Activated T-cell treated with anti-CD3 and anti-CD28 coated beads, Interleukin-2, amount 50 U/mL, for 48 hours (primary cell): Measurements from ENCODE around the gene RTF2.
A peak's percentile ranks its signal among the peaks of the same experiment; 100 is the strongest.
"Not testable (repeated sequence)": the region's sequence is repeated elsewhere in the genome, so short reads cannot be mapped to it uniquely, and the experiment has no call there.

ENCODE experiments used
- DNase-seq, 2 experiments: peaks; one replicate each; pipeline ENCODE4 v3.0.0-alpha.2; 2020

The RTF2 gene

GRCh38 chr20:56503916-56504315, 35.5 kb downstream of the RTF2 start:
- DNase-seq: no peak

DNA sequence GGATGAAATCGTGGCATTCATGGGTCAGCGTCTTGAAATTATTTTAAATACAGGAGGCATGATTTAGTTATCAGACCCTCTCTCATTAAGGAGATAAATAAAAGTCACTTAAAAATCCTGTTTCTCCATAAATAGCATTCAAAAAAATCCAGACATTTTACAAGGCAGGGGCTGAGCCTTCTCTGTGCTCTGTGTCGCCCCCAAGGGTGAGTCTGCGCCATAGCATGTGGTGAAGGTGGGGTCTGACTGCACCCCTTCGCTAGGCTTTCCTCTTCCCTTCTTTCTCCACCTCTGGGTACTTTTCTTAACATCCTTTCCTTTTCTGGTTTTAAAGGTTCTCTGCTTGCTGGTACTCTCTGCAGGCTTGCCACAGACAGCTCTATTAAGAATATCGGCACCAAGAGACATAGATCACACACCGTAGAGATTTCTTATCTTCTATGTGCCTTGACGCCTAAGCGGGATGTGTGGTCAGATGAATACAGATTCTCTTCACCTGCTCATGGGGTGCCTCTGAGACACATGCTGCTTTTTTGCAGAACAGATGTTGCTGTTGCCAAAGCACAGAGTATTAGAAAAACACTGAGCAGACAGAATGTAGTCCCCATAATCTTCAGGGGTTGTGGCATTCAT, 36.1 kb downstream of the RTF2 start:
- peak; percentile 30 to 43 for DNase-seq

DNA sequence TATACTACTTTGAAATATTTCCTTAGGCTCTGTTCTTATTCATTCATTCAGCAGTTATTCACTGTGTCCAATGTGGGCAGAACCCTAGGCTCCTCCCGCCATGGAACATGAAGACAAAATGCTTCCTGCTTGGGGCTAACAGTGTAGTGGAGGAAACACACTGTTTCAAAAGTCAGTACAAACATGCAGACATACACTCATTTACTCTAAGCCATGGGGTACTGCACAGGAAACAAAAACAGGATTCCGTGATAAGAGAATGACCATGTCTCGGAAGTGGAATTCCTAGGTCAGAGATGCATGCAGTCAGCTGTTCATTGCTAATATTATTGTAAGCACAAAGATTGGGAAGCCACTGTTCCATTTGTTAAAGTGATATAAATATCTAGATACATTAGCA, 37.7 kb downstream of the RTF2 start:
- no peak for DNase-seq

DNA sequence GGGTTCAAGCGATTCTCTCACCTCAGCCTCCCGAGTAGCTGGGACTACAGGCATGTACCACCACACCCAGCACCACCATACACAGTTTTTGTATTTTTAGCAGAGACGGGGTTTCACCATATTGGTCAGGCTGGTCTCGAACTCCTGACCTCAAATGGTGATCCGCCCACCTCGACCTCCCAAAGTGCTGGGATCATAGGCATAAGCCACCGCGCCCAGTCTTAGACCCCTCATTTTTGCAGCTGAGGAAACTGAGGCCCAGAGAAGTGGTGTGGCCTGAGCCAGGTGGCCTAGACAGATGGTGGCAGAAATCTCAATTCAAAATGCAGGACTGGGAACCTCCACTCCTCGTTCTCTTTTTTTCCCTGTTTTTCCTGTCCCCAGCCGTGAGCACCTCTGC, 43.5 kb downstream of the RTF2 start:
- DNase-seq: no peak

GRCh38 chr20:56513161-56514150, 45.0 kb downstream of the RTF2 start:
- DNase-seq: no peak

GRCh38 chr20:56516631-56517030, 48.2 kb downstream of the RTF2 start:
- DNase-seq: no peak

DNA sequence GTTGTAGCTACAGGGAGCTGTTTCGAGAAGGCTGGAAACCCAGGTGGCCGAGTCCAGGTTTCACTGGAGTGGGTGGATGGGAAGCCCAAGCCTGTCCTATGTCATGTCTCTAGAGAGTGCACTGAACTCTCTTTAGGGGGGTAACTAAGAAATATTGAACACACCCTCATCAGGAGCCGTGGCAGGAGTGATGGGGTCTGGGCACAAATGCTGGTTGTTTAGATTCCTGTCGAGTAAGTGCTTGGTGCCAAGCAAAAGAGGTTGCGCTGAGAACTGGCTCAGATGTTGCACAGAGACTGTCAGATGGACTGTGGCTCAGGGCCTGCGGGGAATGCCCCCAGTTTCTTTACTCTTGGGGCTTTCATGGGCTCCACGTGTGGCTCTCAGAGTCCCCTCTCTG, 48.8 kb downstream of the RTF2 start:
- no peak for DNase-seq

- DNase-seq: no peak
Measured at GRCh38 chr20:56517641-56518040, 49.2 kb downstream of the RTF2 start.

DNA sequence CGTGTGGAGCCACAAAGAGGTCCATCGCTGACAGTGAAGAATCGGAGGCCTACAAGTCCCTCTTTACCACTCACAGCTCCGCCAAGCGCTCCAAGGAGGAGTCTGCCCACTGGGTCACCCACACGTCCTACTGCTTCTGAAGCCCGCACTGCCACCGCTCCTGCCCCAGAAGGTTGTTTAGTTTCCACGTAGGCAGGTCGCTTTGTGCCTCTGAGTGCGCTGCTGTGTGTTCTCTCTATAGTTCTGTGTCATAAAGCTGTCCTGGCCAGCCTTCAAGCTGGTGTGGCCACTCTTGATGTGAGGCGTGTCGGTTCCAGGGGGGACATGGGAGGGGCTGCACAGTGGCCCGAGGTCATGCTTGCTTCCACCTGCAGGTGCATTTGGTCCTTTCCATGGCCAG, 49.7 kb downstream of the RTF2 start:
- no peak for DNase-seq

DNA sequence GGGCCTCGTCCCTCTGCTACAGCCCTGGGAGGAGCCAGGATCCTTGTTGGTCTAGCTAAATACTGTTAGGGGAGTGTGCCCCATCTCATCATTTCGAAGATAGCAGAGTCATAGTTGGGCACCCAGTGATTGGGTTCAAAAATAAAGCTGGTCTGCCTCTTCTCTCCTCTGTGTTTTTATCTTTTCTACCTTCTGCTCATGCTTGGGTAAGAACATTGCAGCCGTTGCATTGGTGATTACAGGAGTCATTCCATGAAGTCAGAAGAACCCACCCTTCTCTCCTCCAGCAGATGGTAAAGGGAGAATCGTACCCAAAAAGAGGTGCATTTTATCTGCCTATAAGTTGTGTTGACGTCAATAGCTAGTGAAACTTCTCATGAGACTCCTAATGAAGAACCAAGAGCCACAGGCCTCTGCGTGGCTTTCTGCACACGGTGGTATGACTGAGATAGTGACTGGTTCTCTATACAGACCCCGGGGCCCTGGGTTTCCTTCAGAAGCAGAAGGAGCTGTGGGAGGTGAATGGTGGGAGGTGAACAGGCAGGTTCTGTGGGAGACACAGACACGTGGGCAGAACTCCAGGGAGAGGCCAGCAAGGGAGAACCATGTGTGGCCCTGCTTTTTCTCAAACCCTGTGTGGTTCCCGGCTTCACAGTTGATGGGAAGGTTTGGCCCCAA, 50.4 kb downstream of the RTF2 start:
- no peak for DNase-seq

DNA sequence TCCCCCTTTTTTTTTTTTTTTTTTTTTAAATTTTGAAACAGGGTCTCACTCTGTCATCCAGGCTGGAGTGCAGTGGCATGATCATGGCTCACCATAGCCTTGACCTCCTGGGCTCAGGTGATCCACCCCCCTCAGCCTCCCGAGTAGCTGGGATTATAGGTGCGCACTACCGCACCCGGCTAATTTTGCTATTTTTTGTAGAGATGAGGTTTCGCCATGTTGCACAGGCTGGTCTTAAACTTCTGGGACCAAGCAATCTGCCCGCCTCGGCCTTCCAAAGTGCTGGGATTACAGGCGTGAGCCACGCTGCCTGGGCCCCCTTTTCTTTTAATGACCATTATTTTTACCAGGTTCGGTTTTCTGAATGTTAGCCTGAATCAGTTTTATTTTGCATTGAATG, 51.1 kb downstream of the RTF2 start:
- DNase-seq: no peak

GRCh38 chr20:56520180-56520579, 51.8 kb downstream of the RTF2 start:
- DNase-seq: no peak

- not testable (repeated sequence) for DNase-seq
Measured at GRCh38 chr20:56520746-56521354, 52.4 kb downstream of the RTF2 start.

- DNase-seq: no peak
Measured at GRCh38 chr20:56522311-56522710, 53.9 kb downstream of the RTF2 start.

GRCh38 chr20:56524444-56524843, 56.0 kb downstream of the RTF2 start, which contains the start of gene FAM209A:
FAM209A (plus strand) TSS chr20:56524744; CDS start chr20:56524809, 65 bp downstream.
- not testable (repeated sequence) for DNase-seq

GRCh38 chr20:56527521-56527920, 59.1 kb downstream of the RTF2 start:
- DNase-seq: no peak

DNA sequence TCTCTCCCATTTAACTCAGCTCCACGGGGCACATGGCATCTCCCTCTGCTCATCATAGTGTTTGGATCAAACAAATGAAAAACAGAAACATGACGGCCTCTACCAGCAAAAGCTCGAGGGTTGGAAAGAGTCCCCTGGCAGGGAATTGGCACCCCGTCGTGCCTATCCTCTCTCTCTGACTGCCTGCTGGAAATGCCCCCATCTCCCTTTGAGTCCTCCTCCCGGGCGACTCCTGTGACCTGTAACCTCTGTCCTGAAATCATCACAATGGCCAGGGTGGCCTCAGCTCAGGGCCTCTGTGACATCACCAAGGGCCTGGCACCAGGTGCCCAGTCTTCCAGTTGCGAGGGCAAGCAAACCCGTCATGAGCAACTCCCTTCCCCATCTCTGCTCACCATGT, 64.5 kb downstream of the RTF2 start, which contains the start of gene FAM209B:
TSS of gene FAM209B (plus strand) at position 301 of the 400 bp plus-strand sequence. CDS start at position 397, 96 bp downstream.
- not testable (repeated sequence) for DNase-seq

DNA sequence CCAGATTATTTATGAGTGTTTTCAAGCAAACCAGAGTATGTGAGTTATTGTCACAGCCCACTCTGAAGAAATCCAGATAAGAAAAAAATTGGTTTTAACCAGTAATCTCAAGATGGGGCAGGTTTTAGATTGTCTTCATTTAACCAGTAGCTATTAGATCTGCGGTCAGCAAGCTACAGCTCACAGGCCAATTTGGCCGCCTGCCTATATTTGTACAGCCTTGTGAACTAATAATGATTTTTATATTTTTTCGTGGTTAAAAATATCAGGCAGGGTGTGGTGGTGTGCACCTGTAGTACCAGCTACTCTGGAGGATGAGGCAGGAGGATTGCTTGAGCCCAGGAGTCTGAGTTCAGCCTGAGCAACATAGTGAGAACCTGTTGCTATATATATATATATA, 69.6 kb downstream of the RTF2 start:
- no peak for DNase-seq

- no peak for DNase-seq
Measured at GRCh38 chr20:56540415-56540814, 72.0 kb downstream of the RTF2 start.

DNA sequence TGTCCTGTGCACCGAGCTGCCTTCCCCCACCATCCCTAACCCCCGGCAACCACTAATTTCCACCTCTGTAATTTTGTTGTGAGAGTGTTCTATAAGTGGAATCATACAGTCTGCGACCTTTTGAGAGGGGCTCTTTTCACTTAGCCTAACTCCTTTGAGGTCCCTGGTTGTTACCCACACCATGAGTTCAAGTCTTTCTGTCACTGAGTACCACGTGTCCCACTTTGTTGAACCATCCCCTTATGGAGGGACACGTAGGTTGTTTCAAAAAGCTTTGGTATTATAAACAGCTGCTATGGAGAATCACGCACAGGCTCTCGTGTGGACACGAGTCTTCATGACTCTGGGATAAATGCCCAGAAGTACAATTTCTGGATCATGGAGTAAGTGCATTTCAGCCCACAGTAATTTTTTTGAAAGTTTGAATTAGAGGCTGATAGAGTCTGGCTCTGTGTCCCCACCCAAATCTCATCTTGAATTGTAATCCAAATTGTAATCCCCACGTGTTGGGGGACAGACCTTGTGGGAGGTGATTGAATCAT, 74.1 kb downstream of the RTF2 start:
- DNase-seq: no peak

GRCh38 chr20:56551571-56551970, 83.1 kb downstream of the RTF2 start:
- no peak for DNase-seq

- DNase-seq: no peak
Measured at GRCh38 chr20:56552911-56553629, 84.6 kb downstream of the RTF2 start.
